K562 (cell line): ENCODE data around the gene TTLL4. TPM values are rescaled to one million over a fixed set of nuclear protein-coding genes. Genes with fewer than 3 reads are reported as not detected.
A peak's percentile ranks its signal among the peaks of the same experiment; 100 is the strongest.

Source experiments
- ATAC-seq: fragments of 200-7000 bp; cut with Tn5 transposase; 3 replicates; pipeline ENCODE4 v1.9.1; 2020; ENCODE audit warnings: moderate library complexity
- BruUV-seq: library from RNA; stranded (reverse); fragments of 400-500 nt; replicated peaks from 2 replicates; lab custom pipeline; 2021; lab: Mats Ljungman, UMichigan
- CTCF ChIA-PET: fragments of 300-600 bp; formaldehyde crosslinking; extraction: SDS; loops from one replicate; lab custom pipeline; 2021; ENCODE audit warnings: low intra/inter-chr PET ratio; lab: Yijun Ruan, JAX
- POLR2A ChIA-PET: fragments of 300-600, 350-650 bp; sonication (Branson Sonifier 250); formaldehyde crosslinking; extraction: SDS; loops from one replicate; lab custom pipeline; 2021; ENCODE audit warnings: antibody characterized with exemption, inconsistent platforms; lab: Yijun Ruan, JAX
- DNase-seq, 4 experiments: peaks; one replicate each; pipeline versions ENCODE4 v3.0.0 to v3.0.0-alpha.2; 2011 to 2018; ENCODE audit warnings: low spot score in 3 of 4, mixed read lengths in 3 of 4; ENCODE audit errors: extremely low read depth in 1 of 4
- FAIRE-seq: peaks from 2 replicates; lab custom pipeline; 2011; peaks lifted over from hg19 to GRCh38; lab: Jason Lieb, UNC
- H2AFZ ChIP-seq: 2 replicates; pipeline ENCODE4 v1.6.0; 2011; ENCODE audit warnings: low read depth, low read length, control low read depth, inconsistent platforms
- H3K27ac ChIP-seq: fragments of 200-600 bp; 3 replicates; pipeline ENCODE4 v1.8.0; 2011; ENCODE audit warnings: low read depth, mild to moderate bottlenecking, control low read depth, inconsistent platforms, low read length, moderate library complexity, mixed read lengths; ENCODE audit errors: extremely low read depth
- H3K27me3 ChIP-seq, 2 experiments: fragments of 300-600 bp in 1 of 2; 2 replicates in 1 of 2; 3 replicates in 1 of 2; pipeline versions ENCODE4 v1.6.0 to v1.8.0; 2011; ENCODE audit warnings: inconsistent platforms in 2 of 2, low read length in 2 of 2, mild to moderate bottlenecking in 1 of 2, mixed read lengths in 1 of 2, moderate library complexity in 1 of 2; ENCODE audit not compliant: control insufficient read depth in 2 of 2, insufficient read depth in 2 of 2
- H3K36me3 ChIP-seq: fragments of 300-600 bp; 3 replicates; pipeline ENCODE4 v1.8.0; 2011; ENCODE audit warnings: mild to moderate bottlenecking, low read length, inconsistent platforms; ENCODE audit not compliant: control insufficient read depth, insufficient read depth
- H3K4me1 ChIP-seq, 2 experiments: fragments of 200-600 bp in 1 of 2; replicated peaks in 1 of 2; 2 replicates in 1 of 2; 3 replicates in 1 of 2; pipeline versions ENCODE4 v1.5.1 to v1.8.0; 2011; ENCODE audit warnings: inconsistent platforms in 2 of 2, low read length in 2 of 2, mild to moderate bottlenecking in 1 of 2, mixed read lengths in 1 of 2, moderate library complexity in 1 of 2; ENCODE audit not compliant: control insufficient read depth in 2 of 2, insufficient read depth in 2 of 2
- H3K4me2 ChIP-seq: 2 replicates; pipeline ENCODE4 v1.6.1; 2011; ENCODE audit warnings: low read length, control low read depth, inconsistent platforms, mixed read lengths; ENCODE audit not compliant: insufficient read depth
- H3K4me3 ChIP-seq: fragments of 200-600 bp; sonication (generic), shearing (Covaris generic); 2 replicates; pipeline ENCODE4 v1.5.1; 2016; ENCODE audit warnings: control low read depth, inconsistent platforms
- H3K79me2 ChIP-seq: fragments of 200-600 bp; 3 replicates; pipeline ENCODE4 v1.8.0; 2011; ENCODE audit warnings: low read length, inconsistent platforms; ENCODE audit not compliant: control insufficient read depth, insufficient read depth
- H3K9ac ChIP-seq, 2 experiments: 2 replicates each; pipeline versions ENCODE4 v1.6.0 to v1.6.1; 2011; ENCODE audit warnings: low read depth in 2 of 2, low read length in 2 of 2, control low read depth in 1 of 2, inconsistent platforms in 1 of 2, mild to moderate bottlenecking in 1 of 2, mixed read lengths in 1 of 2; ENCODE audit not compliant: insufficient read depth in 1 of 2
- H3K9me1 ChIP-seq: one replicate; pipeline ENCODE4 v1.6.0; 2011; ENCODE audit warnings: inconsistent platforms, mild to moderate bottlenecking, low read length, moderate library complexity; ENCODE audit not compliant: control insufficient read depth, insufficient read depth
- H3K9me3 ChIP-seq: replicated peaks from 2 replicates; pipeline ENCODE4 v1.5.1; 2011; ENCODE audit warnings: low read depth, low read length, inconsistent platforms; ENCODE audit not compliant: control insufficient read depth, insufficient read depth
- H4K20me1 ChIP-seq: replicated peaks from 2 replicates; pipeline ENCODE4 v1.6.1; 2011; ENCODE audit warnings: low read length, inconsistent platforms, mixed read lengths; ENCODE audit not compliant: control insufficient read depth, insufficient read depth
- CHAMP1 ChIP-seq: fragments of 450-650 bp; IDR thresholded peaks from 2 replicates; pipeline ENCODE4 v1.6.1; 2016; ENCODE audit warnings: mild to moderate bottlenecking
- NR2C1 ChIP-seq, 2 experiments: fragments of 450-650 bp; IDR thresholded peaks; 2 replicates each; pipeline ENCODE4 v1.6.1; 2017; ENCODE audit warnings: mild to moderate bottlenecking in 2 of 2, antibody characterized with exemption in 1 of 2, inconsistent platforms in 1 of 2, missing compliant biosample characterization in 1 of 2, missing genetic modification characterization in 1 of 2
- XRCC3 ChIP-seq: fragments of 450-650 bp; IDR thresholded peaks from 2 replicates; pipeline ENCODE4 v1.6.1; 2017; ENCODE audit warnings: mild to moderate bottlenecking, moderate library complexity
- WGBS: fragments of 100-300 bp; shearing (Covaris generic); methylation state at CpG from one replicate; pipeline ENCODE4 v1.1.6; 2016; ENCODE audit warnings: low coverage, mixed read lengths; ENCODE audit not compliant: insufficient coverage; ENCODE audit errors: missing lambda C conversion rate; 5-methylcytosine and 5-hydroxymethylcytosine counted together
- in situ Hi-C: fragments of 300-500 bp; cut with MboI; formaldehyde crosslinking; loops from 4 replicates; pipeline ENCODE4 v1.15.0; 2018; ENCODE audit warnings: inconsistent platforms, mixed read lengths
- intact Hi-C: fragments of 100-400 bp; cut with micrococcal nuclease; formaldehyde crosslinking; loops from 2 replicates; pipeline ENCODE4 v1.14.2; 2022
- polyA plus RNA-seq, 8 experiments: library from polyadenylated mRNA; depleted of rRNA in 4 of 8; stranded (reverse) in 5 of 8; unstranded in 3 of 8; fragments of >200 nt; fragmentation: Nextera tagmentation in 2 of 8; fragmentation: Illumina TruSeq in 1 of 8; extraction: Ambion mirVana in 2 of 8; extraction: Trizol in 1 of 8; gene quantifications; 2 replicates each; pipeline versions ENCODE4 v1.2.1 to v1.2.3, GENCODE V29; 2011 to 2014; ENCODE audit warnings: inconsistent platforms in 1 of 8, missing spikeins in 1 of 8
- total RNA-seq, 7 experiments: library from RNA; depleted of rRNA in 6 of 7; stranded (reverse); fragments of >200 nt in 6 of 7; fragmentation: Illumina TruSeq in 2 of 7; extraction: Trizol in 2 of 7; gene quantifications; 2 replicates each; pipeline versions ENCODE4 v1.2.1 to v1.2.3, GENCODE V29; 2011 to 2021; ENCODE audit warnings: low replicate concordance in 1 of 7

TTLL4 gene
- total and polyA plus RNA-seq, 9 of the 15 experiments (the other 6 are each of a cell fraction or from before 2014, with no cell fraction given), result 12.6 to 67.5 (median 24.5) TPM

GRCh38 chr2:218694405-218695145, 16.1 kb upstream of the TTLL4 start:
- DNase-seq, result no peak
- intact Hi-C loops (no loop called here), in situ Hi-C loops (no loop called here)
- Histone ChIP-seq H3K4me1 (no peaks in the 10 kb centered on the region), H3K27me3 (no peaks in the 10 kb centered on the region), H3K79me2 (no peaks in the 10 kb centered on the region), H3K9me1 (no peaks in the 10 kb centered on the region), H4K20me1 (no peaks in the 10 kb centered on the region), H3K4me3 (no peak overlapping the region), H3K36me3 (no peaks in the 10 kb centered on the region), H3K9ac (no peak overlapping the region), H3K4me2 (no peak overlapping the region), H2AFZ (no peak overlapping the region), H3K27ac (no peak overlapping the region), H3K9me3 (no peaks in the 10 kb centered on the region)
- 67% methylated on average over 1 of the region's 3 CpGs for WGBS
- no peak for FAIRE-seq
- ATAC-seq, result no peak
- POLR2A ChIA-PET, result no interaction called here
- BruUV-seq, result no TSS peak
- no peak for TF ChIP-seq XRCC3
- TF ChIP-seq NR2C1 (IDR thresholded peaks at IDR 0.05), result peak; percentile 49
- 0 out of 2 replicates have a peak, but pooled peaks have one; percentile 35 for TF ChIP-seq NR2C1 (tag; IDR thresholded peaks at IDR 0.05)
- no peak for TF ChIP-seq CHAMP1
- CTCF ChIA-PET, result no interaction called here
